K562 (cell line): ENCODE data around the gene ACTR3C. TPM values are rescaled to one million over a fixed set of nuclear protein-coding genes. Genes with fewer than 3 reads are reported as not detected.
"Not testable (repeated sequence)": the region's sequence is repeated elsewhere in the genome, so short reads cannot be mapped to it uniquely, and the experiment has no call there.

Experiments
- ATAC-seq: fragments of 200-7000 bp; cut with Tn5 transposase; 3 replicates; pipeline ENCODE4 v1.9.1; 2020; ENCODE audit warnings: moderate library complexity
- BruUV-seq: library from RNA; stranded (reverse); fragments of 400-500 nt; replicated peaks from 2 replicates; lab custom pipeline; 2021; lab: Mats Ljungman, UMichigan
- CTCF ChIA-PET: fragments of 300-600 bp; formaldehyde crosslinking; extraction: SDS; loops from one replicate; lab custom pipeline; 2021; ENCODE audit warnings: low intra/inter-chr PET ratio; lab: Yijun Ruan, JAX
- POLR2A ChIA-PET: fragments of 300-600, 350-650 bp; sonication (Branson Sonifier 250); formaldehyde crosslinking; extraction: SDS; loops from one replicate; lab custom pipeline; 2021; ENCODE audit warnings: antibody characterized with exemption, inconsistent platforms; lab: Yijun Ruan, JAX
- DNase-seq, 4 experiments: peaks; one replicate each; pipeline versions ENCODE4 v3.0.0 to v3.0.0-alpha.2; 2011 to 2018; ENCODE audit warnings: low spot score in 3 of 4, mixed read lengths in 3 of 4; ENCODE audit errors: extremely low read depth in 1 of 4
- FAIRE-seq: peaks from 2 replicates; lab custom pipeline; 2011; peaks lifted over from hg19 to GRCh38; lab: Jason Lieb, UNC
- H2AFZ ChIP-seq: 2 replicates; pipeline ENCODE4 v1.6.0; 2011; ENCODE audit warnings: low read depth, low read length, control low read depth, inconsistent platforms
- H3K27ac ChIP-seq: fragments of 200-600 bp; 3 replicates; pipeline ENCODE4 v1.8.0; 2011; ENCODE audit warnings: low read depth, mild to moderate bottlenecking, control low read depth, inconsistent platforms, low read length, moderate library complexity, mixed read lengths; ENCODE audit errors: extremely low read depth
- H3K27me3 ChIP-seq, 2 experiments: fragments of 300-600 bp in 1 of 2; 2 replicates in 1 of 2; 3 replicates in 1 of 2; pipeline versions ENCODE4 v1.6.0 to v1.8.0; 2011; ENCODE audit warnings: inconsistent platforms in 2 of 2, low read length in 2 of 2, mild to moderate bottlenecking in 1 of 2, mixed read lengths in 1 of 2, moderate library complexity in 1 of 2; ENCODE audit not compliant: control insufficient read depth in 2 of 2, insufficient read depth in 2 of 2
- H3K36me3 ChIP-seq: fragments of 300-600 bp; 3 replicates; pipeline ENCODE4 v1.8.0; 2011; ENCODE audit warnings: mild to moderate bottlenecking, low read length, inconsistent platforms; ENCODE audit not compliant: control insufficient read depth, insufficient read depth
- H3K4me1 ChIP-seq, 2 experiments: fragments of 200-600 bp in 1 of 2; replicated peaks in 1 of 2; 2 replicates in 1 of 2; 3 replicates in 1 of 2; pipeline versions ENCODE4 v1.5.1 to v1.8.0; 2011; ENCODE audit warnings: inconsistent platforms in 2 of 2, low read length in 2 of 2, mild to moderate bottlenecking in 1 of 2, mixed read lengths in 1 of 2, moderate library complexity in 1 of 2; ENCODE audit not compliant: control insufficient read depth in 2 of 2, insufficient read depth in 2 of 2
- H3K4me2 ChIP-seq: 2 replicates; pipeline ENCODE4 v1.6.1; 2011; ENCODE audit warnings: low read length, control low read depth, inconsistent platforms, mixed read lengths; ENCODE audit not compliant: insufficient read depth
- H3K4me3 ChIP-seq: fragments of 200-600 bp; sonication (generic), shearing (Covaris generic); 2 replicates; pipeline ENCODE4 v1.5.1; 2016; ENCODE audit warnings: control low read depth, inconsistent platforms
- H3K79me2 ChIP-seq: fragments of 200-600 bp; 3 replicates; pipeline ENCODE4 v1.8.0; 2011; ENCODE audit warnings: low read length, inconsistent platforms; ENCODE audit not compliant: control insufficient read depth, insufficient read depth
- H3K9ac ChIP-seq, 2 experiments: 2 replicates each; pipeline versions ENCODE4 v1.6.0 to v1.6.1; 2011; ENCODE audit warnings: low read depth in 2 of 2, low read length in 2 of 2, control low read depth in 1 of 2, inconsistent platforms in 1 of 2, mild to moderate bottlenecking in 1 of 2, mixed read lengths in 1 of 2; ENCODE audit not compliant: insufficient read depth in 1 of 2
- H3K9me1 ChIP-seq: one replicate; pipeline ENCODE4 v1.6.0; 2011; ENCODE audit warnings: inconsistent platforms, mild to moderate bottlenecking, low read length, moderate library complexity; ENCODE audit not compliant: control insufficient read depth, insufficient read depth
- H3K9me3 ChIP-seq: replicated peaks from 2 replicates; pipeline ENCODE4 v1.5.1; 2011; ENCODE audit warnings: low read depth, low read length, inconsistent platforms; ENCODE audit not compliant: control insufficient read depth, insufficient read depth
- H4K20me1 ChIP-seq: replicated peaks from 2 replicates; pipeline ENCODE4 v1.6.1; 2011; ENCODE audit warnings: low read length, inconsistent platforms, mixed read lengths; ENCODE audit not compliant: control insufficient read depth, insufficient read depth
- CC2D1A ChIP-seq: fragments of 450-650 bp; IDR thresholded peaks from 2 replicates; pipeline ENCODE4 v1.6.1; 2017; ENCODE audit warnings: mild to moderate bottlenecking
- CTCF ChIP-seq, 3 experiments: IDR thresholded peaks in 2 of 3; conservative IDR thresholded peaks in 1 of 3; 2 replicates each; pipeline ENCODE4 v1.5.1; 2011 to 2012; ENCODE audit warnings: low read length in 3 of 3, mild to moderate bottlenecking in 3 of 3, control low read depth in 2 of 3, improper control_type of control experiment in 1 of 3, inconsistent platforms in 1 of 3, low read depth in 1 of 3, mixed read lengths in 1 of 3, moderate library complexity in 1 of 3; ENCODE audit not compliant: insufficient read depth in 2 of 3
- DEAF1 ChIP-seq: fragments of 450-650 bp; formaldehyde crosslinking; IDR thresholded peaks from 2 replicates; pipeline ENCODE4 v1.4.0; 2020; ENCODE audit warnings: mild to moderate bottlenecking, moderate library complexity
- FOXK2 ChIP-seq, 2 experiments: fragments of 450-650 bp; IDR thresholded peaks in 1 of 2; conservative IDR thresholded peaks in 1 of 2; 2 replicates each; pipeline ENCODE4 v1.6.1; 2016; ENCODE audit warnings: low read depth in 2 of 2, mild to moderate bottlenecking in 1 of 2
- RAD21 ChIP-seq, 2 experiments: fragments of 250-450 bp in 1 of 2; fragments of 450-650 bp in 1 of 2; sonication (Bioruptor Pico) in 1 of 2; formaldehyde crosslinking in 1 of 2; IDR thresholded peaks in 1 of 2; conservative IDR thresholded peaks in 1 of 2; 2 replicates each; pipeline versions ENCODE4 v1.4.0 to v1.8.0; 2020 to 2022; ENCODE audit warnings: mild to moderate bottlenecking in 2 of 2, moderate library complexity in 1 of 2
- SMC3 ChIP-seq: conservative IDR thresholded peaks from 2 replicates; pipeline ENCODE4 v1.6.1; 2011; ENCODE audit warnings: low read depth, low read length, improper control_type of control experiment; ENCODE audit not compliant: insufficient read depth
- WGBS: fragments of 100-300 bp; shearing (Covaris generic); methylation state at CpG from one replicate; pipeline ENCODE4 v1.1.6; 2016; ENCODE audit warnings: low coverage, mixed read lengths; ENCODE audit not compliant: insufficient coverage; ENCODE audit errors: missing lambda C conversion rate; 5-methylcytosine and 5-hydroxymethylcytosine counted together
- in situ Hi-C: fragments of 300-500 bp; cut with MboI; formaldehyde crosslinking; loops from 4 replicates; pipeline ENCODE4 v1.15.0; 2018; ENCODE audit warnings: inconsistent platforms, mixed read lengths
- intact Hi-C: fragments of 100-400 bp; cut with micrococcal nuclease; formaldehyde crosslinking; loops from 2 replicates; pipeline ENCODE4 v1.14.2; 2022
- polyA plus RNA-seq, 8 experiments: library from polyadenylated mRNA; depleted of rRNA in 4 of 8; stranded (reverse) in 5 of 8; unstranded in 3 of 8; fragments of >200 nt; fragmentation: Nextera tagmentation in 2 of 8; fragmentation: Illumina TruSeq in 1 of 8; extraction: Ambion mirVana in 2 of 8; extraction: Trizol in 1 of 8; gene quantifications; 2 replicates each; pipeline versions ENCODE4 v1.2.1 to v1.2.3, GENCODE V29; 2011 to 2014; ENCODE audit warnings: inconsistent platforms in 1 of 8, missing spikeins in 1 of 8
- total RNA-seq, 7 experiments: library from RNA; depleted of rRNA in 6 of 7; stranded (reverse); fragments of >200 nt in 6 of 7; fragmentation: Illumina TruSeq in 2 of 7; extraction: Trizol in 2 of 7; gene quantifications; 2 replicates each; pipeline versions ENCODE4 v1.2.1 to v1.2.3, GENCODE V29; 2011 to 2021; ENCODE audit warnings: low replicate concordance in 1 of 7
- TF ChIP-seq, protein P1 (sequence below), 2 experiments: fragments of 450-650 bp; formaldehyde crosslinking in 1 of 2; IDR thresholded peaks; 2 replicates each; pipeline versions ENCODE4 v1.4.0 to v1.6.1; 2014 to 2020; ENCODE audit warnings: mild to moderate bottlenecking in 2 of 2, borderline replicate concordance in 1 of 2, low read depth in 1 of 2

Gene ACTR3C
- total and polyA plus RNA-seq, 9 of the 15 experiments (the other 6 are each of a cell fraction or from before 2014, with no cell fraction given): 9.0 to 35.4 (median 13.3) TPM

DNA sequence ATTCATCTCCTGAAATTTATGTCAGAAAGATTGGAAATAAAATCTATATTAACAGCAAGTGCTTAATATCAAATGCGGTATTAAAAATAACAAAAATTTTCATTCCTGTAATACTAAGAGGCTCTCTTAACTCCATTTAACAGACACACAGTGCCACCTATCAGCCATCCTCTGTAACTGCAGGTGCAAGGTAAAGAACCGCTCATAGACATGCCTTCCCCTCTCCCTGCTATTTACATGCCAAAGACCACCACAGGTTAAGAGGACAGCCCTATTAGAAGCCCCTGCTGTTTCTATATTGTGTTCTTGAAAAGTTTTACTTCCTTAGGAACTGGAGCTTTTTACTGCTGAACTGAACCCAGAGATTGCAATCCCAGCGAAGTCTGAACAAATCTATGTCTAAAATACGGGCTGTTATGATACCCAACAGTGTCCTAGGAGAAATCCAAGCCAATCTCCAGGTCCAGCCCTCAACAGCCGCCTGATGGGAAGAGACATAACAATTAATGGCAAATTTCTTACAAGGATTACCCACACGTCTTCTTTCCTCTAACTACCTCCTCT, 47.1 kb downstream of the ACTR3C start:
- CTCF ChIA-PET: interaction anchor here (1.2 kb wide), 1 partner anchor 415 kb away, joined by 8 read pairs; no protein-coding TSS in a partner anchor
- ATAC-seq (peak; percentile 88), FAIRE-seq (peak; percentile 89), DNase-seq (peak; percentile 39 to 64 (median 44))
- H3K9ac ChIP-seq, H3K4me3 ChIP-seq, H3K36me3 ChIP-seq, POLR2A ChIA-PET, H2AFZ ChIP-seq, H4K20me1 ChIP-seq, H3K27me3 ChIP-seq, H3K27ac ChIP-seq, H3K9me1 ChIP-seq, H3K79me2 ChIP-seq, H3K4me1 ChIP-seq, H3K9me3 ChIP-seq, BruUV-seq, H3K4me2 ChIP-seq: not testable (repeated sequence)
- 0 out of 2 replicates have a peak, but pooled peaks have one; percentile 17 for TF ChIP-seq CC2D1A
- 0 out of 4 replicates have a peak, but pooled peaks of 1 of the 2 experiments have one; percentile 21 for TF ChIP-seq FOXK2 (conservative IDR thresholded peaks at IDR 0.05 in 1 of 2, IDR thresholded peaks at IDR 0.05 in 1 of 2; ENCODE audit: low read depth in 2 of 2)
- TF ChIP-seq, protein P1, sequence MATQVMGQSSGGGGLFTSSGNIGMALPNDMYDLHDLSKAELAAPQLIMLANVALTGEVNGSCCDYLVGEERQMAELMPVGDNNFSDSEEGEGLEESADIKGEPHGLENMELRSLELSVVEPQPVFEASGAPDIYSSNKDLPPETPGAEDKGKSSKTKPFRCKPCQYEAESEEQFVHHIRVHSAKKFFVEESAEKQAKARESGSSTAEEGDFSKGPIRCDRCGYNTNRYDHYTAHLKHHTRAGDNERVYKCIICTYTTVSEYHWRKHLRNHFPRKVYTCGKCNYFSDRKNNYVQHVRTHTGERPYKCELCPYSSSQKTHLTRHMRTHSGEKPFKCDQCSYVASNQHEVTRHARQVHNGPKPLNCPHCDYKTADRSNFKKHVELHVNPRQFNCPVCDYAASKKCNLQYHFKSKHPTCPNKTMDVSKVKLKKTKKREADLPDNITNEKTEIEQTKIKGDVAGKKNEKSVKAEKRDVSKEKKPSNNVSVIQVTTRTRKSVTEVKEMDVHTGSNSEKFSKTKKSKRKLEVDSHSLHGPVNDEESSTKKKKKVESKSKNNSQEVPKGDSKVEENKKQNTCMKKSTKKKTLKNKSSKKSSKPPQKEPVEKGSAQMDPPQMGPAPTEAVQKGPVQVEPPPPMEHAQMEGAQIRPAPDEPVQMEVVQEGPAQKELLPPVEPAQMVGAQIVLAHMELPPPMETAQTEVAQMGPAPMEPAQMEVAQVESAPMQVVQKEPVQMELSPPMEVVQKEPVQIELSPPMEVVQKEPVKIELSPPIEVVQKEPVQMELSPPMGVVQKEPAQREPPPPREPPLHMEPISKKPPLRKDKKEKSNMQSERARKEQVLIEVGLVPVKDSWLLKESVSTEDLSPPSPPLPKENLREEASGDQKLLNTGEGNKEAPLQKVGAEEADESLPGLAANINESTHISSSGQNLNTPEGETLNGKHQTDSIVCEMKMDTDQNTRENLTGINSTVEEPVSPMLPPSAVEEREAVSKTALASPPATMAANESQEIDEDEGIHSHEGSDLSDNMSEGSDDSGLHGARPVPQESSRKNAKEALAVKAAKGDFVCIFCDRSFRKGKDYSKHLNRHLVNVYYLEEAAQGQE (IDR thresholded peaks at IDR 0.05; ENCODE audit: borderline replicate concordance): peak; percentile 30; the same call in 1 of the 2 replicates
- TF ChIP-seq, protein P1 (CRISPR knock-in tag; IDR thresholded peaks at IDR 0.05; ENCODE audit: low read depth): not testable (repeated sequence)
- peak; percentile 51; the same call in 1 of the 2 replicates for TF ChIP-seq SMC3
- peak; percentile 88 to 89 for TF ChIP-seq RAD21 (CRISPR knock-in tag; conservative IDR thresholded peaks at IDR 0.05 in 1 of 2, IDR thresholded peaks at IDR 0.05 in 1 of 2)
- peak; percentile 74 for TF ChIP-seq DEAF1 (CRISPR knock-in tag)
- peak; percentile 54 to 67 (median 63) for TF ChIP-seq CTCF (IDR thresholded peaks at IDR 0.05 in 2 of 3, conservative IDR thresholded peaks at IDR 0.05 in 1 of 3; ENCODE audit: insufficient read depth in 2 of 3, low read depth in 1 of 3, low read length in 3 of 3)
- WGBS: 41% methylated on average over 6 of the region's 6 CpGs
- in situ Hi-C loops: loop anchor here (25.0 kb wide), 1 partner anchor 486 kb away; no protein-coding TSS in a partner anchor
- intact Hi-C loops: loop anchor here (5.0 kb wide), 2 partner anchors 394 to 414 kb away; no protein-coding TSS in a partner anchor
